NCI-H2196 (cell line): ENCODE results near the gene DOCK7.
"Not testable (repeated sequence)": the region's sequence is repeated elsewhere in the genome, so short reads cannot be mapped to it uniquely, and the experiment has no call there.

Experiments used
- DNase-seq: peaks from one replicate; lab custom pipeline; 2025; ENCODE audit not compliant: unreplicated experiment; lab: John Stamatoyannopoulos, UW

Gene DOCK7

GRCh38 chr1:62691062-62691844 lies 3.1 kb upstream of the DOCK7 start:
- DNase-seq: no peak

GRCh38 chr1:62689524-62689923 lies 1.3 kb upstream of the DOCK7 start:
- no peak for DNase-seq

- DNase-seq: no peak
Measured at GRCh38 chr1:62688687-62689085, 500 bp upstream of the DOCK7 start.

- peak; percentile 31 for DNase-seq
Measured at GRCh38 chr1:62687421-62687902, 724 bp downstream of the DOCK7 start.

GRCh38 chr1:62686822-62687221 lies 1.4 kb downstream of the DOCK7 start:
- no peak for DNase-seq

GRCh38 chr1:62685431-62685859 lies 2.7 kb downstream of the DOCK7 start:
- no peak for DNase-seq

- no peak for DNase-seq
Measured at GRCh38 chr1:62682531-62682930, 5.7 kb downstream of the DOCK7 start.

GRCh38 chr1:62680992-62681391 lies 7.2 kb downstream of the DOCK7 start:
- not testable (repeated sequence) for DNase-seq

- DNase-seq: not testable (repeated sequence)
Measured at GRCh38 chr1:62677822-62678221, 10.4 kb downstream of the DOCK7 start.

GRCh38 chr1:62676611-62677356 lies 11.4 kb downstream of the DOCK7 start:
- DNase-seq: no peak

GRCh38 chr1:62673629-62674028 lies 14.6 kb downstream of the DOCK7 start:
- DNase-seq: no peak

GRCh38 chr1:62672029-62672428 lies 16.2 kb downstream of the DOCK7 start:
- DNase-seq: no peak

GRCh38 chr1:62654744-62655143 lies 33.4 kb downstream of the DOCK7 start:
- no peak for DNase-seq

GRCh38 chr1:62652387-62652786 lies 35.8 kb downstream of the DOCK7 start:
- no peak for DNase-seq

- no peak for DNase-seq
Measured at GRCh38 chr1:62643283-62643682, 44.9 kb downstream of the DOCK7 start.

- no peak for DNase-seq
Measured at GRCh38 chr1:62637392-62638105, 50.6 kb downstream of the DOCK7 start.

- DNase-seq: no peak
Measured at GRCh38 chr1:62628506-62628905, 59.7 kb downstream of the DOCK7 start.

- DNase-seq: no peak
Measured at GRCh38 chr1:62625415-62625814, 62.8 kb downstream of the DOCK7 start.

GRCh38 chr1:62621907-62622306 lies 66.3 kb downstream of the DOCK7 start:
- DNase-seq: peak; percentile 5

- DNase-seq: no peak
Measured at GRCh38 chr1:62613890-62614289, 74.3 kb downstream of the DOCK7 start.

- no peak for DNase-seq
Measured at GRCh38 chr1:62613325-62613727, 74.9 kb downstream of the DOCK7 start.

- no peak for DNase-seq
Measured at GRCh38 chr1:62612770-62613169, 75.4 kb downstream of the DOCK7 start.
